ENCODE data around the gene NTM. TPM values are rescaled to one million over a fixed set of nuclear protein-coding genes. Genes with fewer than 3 reads are reported as not detected.

Gene NTM
- total RNA-seq, 4 donors from 2014 or later: 3.6 to 11.8 (median 7.8) TPM

DNA sequence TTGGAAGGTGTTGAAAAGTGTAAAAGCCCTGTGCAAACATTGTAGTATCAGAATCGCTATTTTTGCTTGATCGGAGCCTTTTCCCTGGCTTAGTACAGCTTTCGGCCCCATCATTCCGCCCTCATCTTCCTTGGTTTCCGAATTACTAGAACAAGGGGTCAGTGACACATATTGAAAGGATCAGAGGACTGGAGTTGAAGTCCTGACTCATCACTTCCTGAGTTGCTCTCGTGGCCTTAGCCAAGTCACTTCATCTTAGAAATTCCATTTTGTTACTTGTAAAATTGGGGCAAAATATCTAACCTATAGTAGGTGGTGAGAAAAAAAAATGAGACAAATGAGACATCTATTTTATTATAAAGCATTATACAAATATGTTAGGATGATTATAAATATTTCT is 375.0 kb downstream of the NTM start:
- TF ChIP-seq, protein P1, sequence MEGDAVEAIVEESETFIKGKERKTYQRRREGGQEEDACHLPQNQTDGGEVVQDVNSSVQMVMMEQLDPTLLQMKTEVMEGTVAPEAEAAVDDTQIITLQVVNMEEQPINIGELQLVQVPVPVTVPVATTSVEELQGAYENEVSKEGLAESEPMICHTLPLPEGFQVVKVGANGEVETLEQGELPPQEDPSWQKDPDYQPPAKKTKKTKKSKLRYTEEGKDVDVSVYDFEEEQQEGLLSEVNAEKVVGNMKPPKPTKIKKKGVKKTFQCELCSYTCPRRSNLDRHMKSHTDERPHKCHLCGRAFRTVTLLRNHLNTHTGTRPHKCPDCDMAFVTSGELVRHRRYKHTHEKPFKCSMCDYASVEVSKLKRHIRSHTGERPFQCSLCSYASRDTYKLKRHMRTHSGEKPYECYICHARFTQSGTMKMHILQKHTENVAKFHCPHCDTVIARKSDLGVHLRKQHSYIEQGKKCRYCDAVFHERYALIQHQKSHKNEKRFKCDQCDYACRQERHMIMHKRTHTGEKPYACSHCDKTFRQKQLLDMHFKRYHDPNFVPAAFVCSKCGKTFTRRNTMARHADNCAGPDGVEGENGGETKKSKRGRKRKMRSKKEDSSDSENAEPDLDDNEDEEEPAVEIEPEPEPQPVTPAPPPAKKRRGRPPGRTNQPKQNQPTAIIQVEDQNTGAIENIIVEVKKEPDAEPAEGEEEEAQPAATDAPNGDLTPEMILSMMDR (IDR thresholded peaks at IDR 0.05): no peak
- TF ChIP-seq EP300 (IDR thresholded peaks at IDR 0.05) (no peak), POLR2AphosphoS5 (IDR thresholded peaks at IDR 0.05) (no peak), POLR2A (IDR thresholded peaks at IDR 0.05) (no peak)
- no peak for ATAC-seq
- H3K36me3 ChIP-seq: no peaks in the 10 kb centered on the region
- H3K27ac ChIP-seq: no peak overlapping the region
- WGBS, 2 donors (ENCODE audit: low coverage in 1 of 2): 64 to 70% methylated on average over 5 to 6 of the region's 6 CpGs
- no peaks in the 10 kb centered on the region for H3K4me1 ChIP-seq
- no peaks in the 10 kb centered on the region for H3K9me3 ChIP-seq
- peaks cover 24% of the 10 kb centered on the region for H3K27me3 ChIP-seq
- H3K4me3 ChIP-seq: no peak overlapping the region

DNA sequence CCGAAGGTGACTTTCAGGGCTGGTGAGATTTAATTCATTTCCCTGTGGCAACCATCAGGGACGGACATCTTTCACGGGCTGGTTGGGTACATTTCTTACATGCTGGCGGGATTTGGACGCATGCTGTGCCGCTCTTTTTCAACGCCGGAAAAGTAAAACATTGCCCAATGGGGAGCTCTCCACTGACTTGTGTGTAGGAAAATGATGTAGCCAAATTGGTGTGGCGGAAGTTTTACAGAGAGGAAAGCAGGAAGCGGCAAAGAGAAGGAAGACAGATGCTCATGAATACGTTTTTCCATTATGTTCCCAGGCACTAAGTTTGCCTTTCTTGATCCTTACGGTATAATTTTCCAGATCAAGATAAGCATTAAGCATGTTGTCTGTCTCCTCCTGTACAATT is 375.8 kb downstream of the NTM start:
- ATAC-seq: no peak
- TF ChIP-seq, protein P1 (IDR thresholded peaks at IDR 0.05): no peak
- no peak for TF ChIP-seq POLR2A (IDR thresholded peaks at IDR 0.05)
- TF ChIP-seq EP300 (IDR thresholded peaks at IDR 0.05): no peak
- TF ChIP-seq POLR2AphosphoS5 (IDR thresholded peaks at IDR 0.05): no peak
- no peaks in the 10 kb centered on the region for H3K36me3 ChIP-seq
- H3K27me3 ChIP-seq: peaks cover 32% of the 10 kb centered on the region
- WGBS, 2 donors (ENCODE audit: low coverage in 1 of 2): 60 to 72% methylated on average over 4 to 12 of the region's 12 CpGs
- no peak overlapping the region for H3K27ac ChIP-seq
- H3K4me3 ChIP-seq: no peak overlapping the region
- H3K4me1 ChIP-seq: no peaks in the 10 kb centered on the region
- H3K9me3 ChIP-seq: no peaks in the 10 kb centered on the region

DNA sequence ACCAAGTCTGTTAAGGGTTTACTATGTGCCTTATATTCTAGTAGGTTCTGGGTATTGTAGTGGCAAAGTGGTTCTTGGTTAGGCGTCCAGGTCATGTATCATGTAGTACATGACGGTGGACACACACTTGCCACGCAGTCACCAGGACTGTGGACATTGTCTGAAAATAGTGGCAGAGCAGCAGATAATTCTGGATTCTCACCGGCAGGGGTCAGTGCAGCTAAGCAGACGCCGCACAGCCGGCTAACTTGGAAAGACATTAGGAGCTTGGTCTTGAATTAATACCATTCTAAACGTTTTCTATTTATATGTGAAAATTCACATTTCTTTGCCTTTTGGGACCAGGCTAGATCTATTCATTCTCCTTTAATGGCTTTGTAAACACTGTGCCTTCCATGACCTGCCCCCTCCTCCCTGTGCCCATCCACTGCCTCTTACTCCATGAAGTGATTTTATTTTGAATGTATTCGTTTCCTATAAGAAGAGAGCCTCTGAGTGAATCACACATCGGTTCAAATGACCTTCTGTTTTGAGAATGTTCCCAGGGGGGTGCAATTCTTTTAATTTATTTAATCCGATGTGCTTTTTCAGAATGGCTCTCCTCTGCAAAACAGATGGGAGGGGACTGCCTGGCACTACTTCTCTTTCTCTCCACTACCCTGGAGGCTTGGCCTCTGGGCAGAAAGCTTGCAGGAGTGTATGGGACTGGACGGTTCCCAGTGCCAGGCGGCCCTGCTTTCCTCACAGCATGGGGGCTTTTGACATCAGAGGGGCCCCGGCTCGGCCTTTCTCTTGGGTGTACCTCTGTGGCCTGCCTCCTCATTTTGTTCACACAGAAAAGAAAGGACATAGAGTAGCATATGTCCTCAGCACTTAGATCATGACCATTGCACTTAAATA is 378.0 kb downstream of the NTM start:
- ATAC-seq: peak; percentile 46
- 5 to 24% methylated on average over 9 to 14 of the region's 15 CpGs for WGBS, 2 donors (ENCODE audit: low coverage in 1 of 2)
- TF ChIP-seq, protein P1 (IDR thresholded peaks at IDR 0.05): peak; percentile 52 to 78 (median 56)
- TF ChIP-seq POLR2AphosphoS5 (IDR thresholded peaks at IDR 0.05): no peak

DNA sequence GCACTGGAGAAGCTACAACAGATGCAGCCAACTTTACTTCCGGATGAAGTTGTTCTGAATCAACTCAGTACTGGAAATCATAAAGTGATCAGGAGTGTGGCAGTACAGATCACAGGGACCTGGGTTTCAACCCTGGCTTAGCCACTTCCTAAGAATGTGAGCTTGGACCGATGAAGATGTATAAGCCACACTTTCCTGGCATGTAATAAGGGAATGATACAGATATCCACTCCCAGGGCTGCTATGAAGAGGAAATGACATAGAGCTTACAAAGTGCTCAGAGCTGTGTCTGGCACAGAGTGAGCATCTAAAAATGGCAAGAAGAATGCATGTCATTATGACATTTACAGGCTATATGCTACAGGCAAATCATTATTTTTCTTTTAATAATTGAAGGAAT is 378.7 kb downstream of the NTM start:
- 47 to 100% methylated on average over 1 to 2 of the region's 2 CpGs for WGBS, 2 donors (ENCODE audit: low coverage in 1 of 2)
- no peak for ATAC-seq
- Histone ChIP-seq H3K4me1 (no peaks in the 10 kb centered on the region), H3K27me3 (peaks cover 35% of the 10 kb centered on the region), H3K36me3 (no peaks in the 10 kb centered on the region), H3K9me3 (no peaks in the 10 kb centered on the region), H3K27ac (no peak overlapping the region), H3K4me3 (no peak overlapping the region)
- TF ChIP-seq POLR2AphosphoS5 (IDR thresholded peaks at IDR 0.05): no peak
- TF ChIP-seq, protein P1 (IDR thresholded peaks at IDR 0.05): no peak
- TF ChIP-seq POLR2A (IDR thresholded peaks at IDR 0.05): no peak
- TF ChIP-seq EP300 (IDR thresholded peaks at IDR 0.05): no peak

More for the DNA sequence above, 378.0 kb downstream of the NTM start:
- H3K27me3 ChIP-seq: peaks cover 35% of the 10 kb centered on the region
- no peak overlapping the region for H3K4me3 ChIP-seq
- no peaks in the 10 kb centered on the region for H3K9me3 ChIP-seq
- no peaks in the 10 kb centered on the region for H3K36me3 ChIP-seq
- H3K27ac ChIP-seq: no peak overlapping the region
- no peaks in the 10 kb centered on the region for H3K4me1 ChIP-seq

DNA sequence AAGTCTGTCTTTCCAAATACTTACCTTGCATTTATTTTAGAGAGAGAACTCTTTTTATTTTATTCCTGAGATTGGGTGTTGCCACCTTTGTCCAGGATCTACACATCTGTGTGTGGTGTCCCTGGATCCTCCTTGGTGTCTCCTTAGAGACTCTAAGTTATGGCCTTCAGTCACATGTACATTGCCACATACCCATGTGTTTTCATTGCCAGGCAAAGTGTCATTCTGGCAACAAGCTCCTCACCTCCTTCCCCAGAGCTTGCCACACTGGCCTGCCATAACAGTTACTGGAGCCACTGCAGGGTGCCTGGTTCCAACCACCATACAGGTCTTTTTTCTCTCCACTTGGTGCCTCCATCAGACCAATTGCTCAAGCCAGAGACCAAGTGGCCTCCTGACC is 379.7 kb downstream of the NTM start:
- no peak for TF ChIP-seq EP300 (IDR thresholded peaks at IDR 0.05)
- no peak for TF ChIP-seq POLR2AphosphoS5 (IDR thresholded peaks at IDR 0.05)
- TF ChIP-seq POLR2A (IDR thresholded peaks at IDR 0.05): no peak
- TF ChIP-seq, protein P1 (IDR thresholded peaks at IDR 0.05): no peak
- H3K36me3 ChIP-seq: no peaks in the 10 kb centered on the region
- no peak for ATAC-seq
- no peak overlapping the region for H3K4me3 ChIP-seq
- no peaks in the 10 kb centered on the region for H3K9me3 ChIP-seq
- H3K27ac ChIP-seq: no peak overlapping the region
- H3K4me1 ChIP-seq: no peaks in the 10 kb centered on the region
- H3K27me3 ChIP-seq: peaks cover 28% of the 10 kb centered on the region
